ENCODE results near the gene RBM48.

RBM48 gene

GRCh38 chr7:92523110-92523509, 5.5 kb upstream of the RBM48 start:
- no peak for TF ChIP-seq TCF12 (IDR thresholded peaks at IDR 0.05; ENCODE audit: low read depth)

- TF ChIP-seq FOXM1 (IDR thresholded peaks at IDR 0.05; ENCODE audit: borderline replicate concordance, low read depth): no peak
- TF ChIP-seq TCF12 (IDR thresholded peaks at IDR 0.05; ENCODE audit: low read depth): no peak
- TF ChIP-seq CREB1 (IDR thresholded peaks at IDR 0.05; ENCODE audit: low read depth): no peak
- no peak for TF ChIP-seq EP300 (IDR thresholded peaks at IDR 0.05; ENCODE audit: borderline replicate concordance)
- TF ChIP-seq CEBPB (IDR thresholded peaks at IDR 0.05): no peak
- no peak for TF ChIP-seq RAD21 (IDR thresholded peaks at IDR 0.05; ENCODE audit: low read depth)
- no peak for TF ChIP-seq USF1 (IDR thresholded peaks at IDR 0.05)
- TF ChIP-seq EGR1 (IDR thresholded peaks at IDR 0.05): no peak
- no peak for TF ChIP-seq YY1 (IDR thresholded peaks at IDR 0.05; ENCODE audit: low read depth)
- no peak for TF ChIP-seq TEAD4 (IDR thresholded peaks at IDR 0.05)
- no peak for TF ChIP-seq MAX (IDR thresholded peaks at IDR 0.05)
- TF ChIP-seq ZBTB7A (IDR thresholded peaks at IDR 0.05; ENCODE audit: low read depth): no peak
- no peak for TF ChIP-seq TAF1 (IDR thresholded peaks at IDR 0.05; ENCODE audit: low read depth)
Observed at GRCh38 chr7:92527300-92528187, 1.1 kb upstream of the RBM48 start.

- TF ChIP-seq YY1 (IDR thresholded peaks at IDR 0.05; ENCODE audit: low read depth): no peak
- no peak for TF ChIP-seq USF1 (IDR thresholded peaks at IDR 0.05)
- no peak for TF ChIP-seq NFIC (IDR thresholded peaks at IDR 0.05)
- no peak for TF ChIP-seq CEBPB (IDR thresholded peaks at IDR 0.05)
- no peak for TF ChIP-seq CREB1 (IDR thresholded peaks at IDR 0.05; ENCODE audit: low read depth)
- TF ChIP-seq ZBTB7A (IDR thresholded peaks at IDR 0.05; ENCODE audit: low read depth): no peak
- TF ChIP-seq RAD21 (IDR thresholded peaks at IDR 0.05; ENCODE audit: low read depth): no peak
- no peak for TF ChIP-seq REST (IDR thresholded peaks at IDR 0.05; ENCODE audit: low read depth)
- no peak for TF ChIP-seq EP300 (IDR thresholded peaks at IDR 0.05; ENCODE audit: borderline replicate concordance)
Observed at GRCh38 chr7:92528958-92529264, 316 bp downstream of the RBM48 start.

GRCh38 chr7:92534572-92534971, 6.0 kb downstream of the RBM48 start:
- no peak for TF ChIP-seq YY1 (IDR thresholded peaks at IDR 0.05; ENCODE audit: low read depth)
- no peak for TF ChIP-seq EP300 (IDR thresholded peaks at IDR 0.05; ENCODE audit: borderline replicate concordance)
- no peak for TF ChIP-seq REST (IDR thresholded peaks at IDR 0.05; ENCODE audit: low read depth)
- no peak for TF ChIP-seq FOXM1 (IDR thresholded peaks at IDR 0.05; ENCODE audit: borderline replicate concordance, low read depth)
- no peak for TF ChIP-seq TEAD4 (IDR thresholded peaks at IDR 0.05)
- no peak for TF ChIP-seq TAF1 (IDR thresholded peaks at IDR 0.05; ENCODE audit: low read depth)
- no peak for TF ChIP-seq CREB1 (IDR thresholded peaks at IDR 0.05; ENCODE audit: low read depth)
- TF ChIP-seq MAX (IDR thresholded peaks at IDR 0.05): no peak
- no peak for TF ChIP-seq USF1 (IDR thresholded peaks at IDR 0.05)
- TF ChIP-seq RAD21 (IDR thresholded peaks at IDR 0.05; ENCODE audit: low read depth): no peak
- no peak for TF ChIP-seq TCF12 (IDR thresholded peaks at IDR 0.05; ENCODE audit: low read depth)
- no peak for TF ChIP-seq EGR1 (IDR thresholded peaks at IDR 0.05)
- TF ChIP-seq ZBTB7A (IDR thresholded peaks at IDR 0.05; ENCODE audit: low read depth): no peak
- no peak for TF ChIP-seq CEBPB (IDR thresholded peaks at IDR 0.05)

- TF ChIP-seq TCF12 (IDR thresholded peaks at IDR 0.05; ENCODE audit: low read depth) (no peak), REST (IDR thresholded peaks at IDR 0.05; ENCODE audit: low read depth) (no peak), TAF1 (IDR thresholded peaks at IDR 0.05; ENCODE audit: low read depth) (no peak), NFIC (IDR thresholded peaks at IDR 0.05) (no peak), EP300 (IDR thresholded peaks at IDR 0.05; ENCODE audit: borderline replicate concordance) (no peak), FOXM1 (IDR thresholded peaks at IDR 0.05; ENCODE audit: borderline replicate concordance, low read depth) (no peak), YY1 (IDR thresholded peaks at IDR 0.05; ENCODE audit: low read depth) (no peak), MAX (IDR thresholded peaks at IDR 0.05) (no peak), EGR1 (IDR thresholded peaks at IDR 0.05) (no peak), ZBTB7A (IDR thresholded peaks at IDR 0.05; ENCODE audit: low read depth) (no peak), CREB1 (IDR thresholded peaks at IDR 0.05; ENCODE audit: low read depth) (no peak), RAD21 (IDR thresholded peaks at IDR 0.05; ENCODE audit: low read depth) (no peak), CEBPB (IDR thresholded peaks at IDR 0.05) (no peak), TEAD4 (IDR thresholded peaks at IDR 0.05) (no peak), USF1 (IDR thresholded peaks at IDR 0.05) (no peak)
Observed at GRCh38 chr7:92546856-92547497, 18.4 kb downstream of the RBM48 start.
